Fibroblast of mammary gland (primary cell): ENCODE measurements around the gene PDXP.
A peak's percentile ranks its signal among the peaks of the same experiment; 100 is the strongest.
"Not testable (repeated sequence)": the region's sequence is repeated elsewhere in the genome, so short reads cannot be mapped to it uniquely, and the experiment has no call there.

ENCODE experiments used
- DNase-seq: peaks from one replicate; pipeline ENCODE4 v3.0.0-alpha.2; 2010; ENCODE audit warnings: low read depth
- H3K4me3 ChIP-seq: 2 replicates; pipeline ENCODE4 v1.5.1; 2011; ENCODE audit warnings: low read depth, mild to moderate bottlenecking, low read length, moderate library complexity; ENCODE audit not compliant: control insufficient read depth
- TF ChIP-seq, protein P1 (sequence below): conservative IDR thresholded peaks from 2 replicates; pipeline ENCODE4 v1.5.1; 2011; ENCODE audit warnings: low read depth, low read length, inconsistent platforms; ENCODE audit not compliant: control insufficient read depth, insufficient read depth

Gene PDXP

GRCh38 chr22:37647928-37648327 lies 10.6 kb upstream of the PDXP start:
- no peak overlapping the region for H3K4me3 ChIP-seq
- TF ChIP-seq, protein P1, sequence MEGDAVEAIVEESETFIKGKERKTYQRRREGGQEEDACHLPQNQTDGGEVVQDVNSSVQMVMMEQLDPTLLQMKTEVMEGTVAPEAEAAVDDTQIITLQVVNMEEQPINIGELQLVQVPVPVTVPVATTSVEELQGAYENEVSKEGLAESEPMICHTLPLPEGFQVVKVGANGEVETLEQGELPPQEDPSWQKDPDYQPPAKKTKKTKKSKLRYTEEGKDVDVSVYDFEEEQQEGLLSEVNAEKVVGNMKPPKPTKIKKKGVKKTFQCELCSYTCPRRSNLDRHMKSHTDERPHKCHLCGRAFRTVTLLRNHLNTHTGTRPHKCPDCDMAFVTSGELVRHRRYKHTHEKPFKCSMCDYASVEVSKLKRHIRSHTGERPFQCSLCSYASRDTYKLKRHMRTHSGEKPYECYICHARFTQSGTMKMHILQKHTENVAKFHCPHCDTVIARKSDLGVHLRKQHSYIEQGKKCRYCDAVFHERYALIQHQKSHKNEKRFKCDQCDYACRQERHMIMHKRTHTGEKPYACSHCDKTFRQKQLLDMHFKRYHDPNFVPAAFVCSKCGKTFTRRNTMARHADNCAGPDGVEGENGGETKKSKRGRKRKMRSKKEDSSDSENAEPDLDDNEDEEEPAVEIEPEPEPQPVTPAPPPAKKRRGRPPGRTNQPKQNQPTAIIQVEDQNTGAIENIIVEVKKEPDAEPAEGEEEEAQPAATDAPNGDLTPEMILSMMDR = no peak

GRCh38 chr22:37650463-37651136 lies 7.9 kb upstream of the PDXP start:
- DNase-seq = no peak
- no peak overlapping the region for H3K4me3 ChIP-seq
- TF ChIP-seq, protein P1 = no peak

More at GRCh38 chr22:37647928-37648327, 10.6 kb upstream of the PDXP start:
- no peak for DNase-seq

DNA sequence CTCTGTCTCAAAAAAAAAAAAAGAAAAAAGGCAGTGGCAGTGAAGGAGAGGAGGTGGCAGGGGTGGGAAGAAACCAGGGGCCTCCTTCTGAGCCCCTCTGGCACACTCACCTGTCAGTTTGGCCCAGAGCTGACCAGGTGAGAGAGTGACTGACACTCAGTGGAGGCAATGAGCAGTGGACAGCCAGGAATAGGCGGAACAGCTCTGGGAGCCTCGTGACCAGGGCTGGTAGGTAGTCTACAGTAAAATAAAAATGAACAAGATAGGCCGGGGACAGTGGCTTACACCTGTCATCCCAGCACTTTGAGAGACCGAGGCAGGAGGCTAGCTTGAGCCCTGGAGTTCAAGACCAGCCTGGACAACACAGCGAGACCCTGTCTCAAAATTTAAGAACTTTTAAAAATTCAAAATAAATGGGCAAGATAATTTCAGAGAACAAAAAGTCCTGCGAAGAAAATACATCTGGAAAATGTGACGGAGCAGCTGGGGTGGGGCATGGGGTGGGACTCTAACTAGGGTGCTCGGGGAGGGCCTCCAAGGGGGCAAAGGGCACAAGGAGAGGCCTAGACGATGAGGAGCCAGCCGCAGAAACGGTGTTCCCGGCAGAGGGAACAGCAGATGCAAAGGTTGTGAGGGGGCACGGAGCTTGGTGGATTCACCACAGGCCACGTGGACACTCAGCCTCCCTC lies 3.8 kb upstream of the PDXP start:
- no peak overlapping the region for H3K4me3 ChIP-seq
- TF ChIP-seq, protein P1 = no peak
- DNase-seq = no peak

DNA sequence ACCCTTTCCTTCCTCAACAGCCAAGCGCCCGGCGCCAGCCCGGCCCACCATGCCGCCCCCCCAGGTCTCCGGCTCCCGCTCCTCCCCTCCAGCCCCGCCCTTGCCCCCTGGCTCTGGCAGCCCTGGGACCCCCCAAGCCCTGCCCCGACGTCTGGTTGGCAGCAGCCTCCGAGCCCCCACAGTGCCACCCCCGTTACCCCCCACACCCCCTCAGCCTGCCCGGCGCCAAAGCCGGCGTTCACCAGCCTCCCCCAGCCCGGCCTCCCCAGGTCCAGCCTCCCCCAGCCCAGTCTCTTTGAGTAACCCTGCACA lies 3.3 kb upstream of the PDXP start:
- TF ChIP-seq, protein P1 = no peak
- DNase-seq = no peak
- no peak overlapping the region for H3K4me3 ChIP-seq

GRCh38 chr22:37656583-37656982 lies 1.9 kb upstream of the PDXP start:
- DNase-seq, H3K4me3 ChIP-seq: not testable (repeated sequence)

- DNase-seq = no peak
- peak overlapping the region; percentile 68 for H3K4me3 ChIP-seq
- TF ChIP-seq, protein P1 = no peak
Observed at GRCh38 chr22:37657590-37658132, 862 bp upstream of the PDXP start.
